H9 (cell line): ENCODE data around the gene C19orf33. TPM values are rescaled to one million over a fixed set of nuclear protein-coding genes. Genes with fewer than 3 reads are reported as not detected.

Experiments used
- DNase-seq: peaks from one replicate; pipeline ENCODE4 v3.0.0-alpha.2; 2017
- H2AFZ ChIP-seq: one replicate; pipeline ENCODE4 v1.6.1; 2013; ENCODE audit warnings: mild to moderate bottlenecking, low read length, control low read depth, moderate library complexity
- H2AK5ac ChIP-seq: 2 replicates; pipeline ENCODE4 v1.6.1; 2013; ENCODE audit warnings: low read length, control low read depth, mixed read lengths; ENCODE audit not compliant: insufficient read length
- H2BK120ac ChIP-seq: one replicate; pipeline ENCODE4 v1.6.1; 2013; ENCODE audit warnings: low read depth, mild to moderate bottlenecking, low read length, control low read depth, inconsistent platforms; ENCODE audit not compliant: poor library complexity, severe bottlenecking
- H2BK12ac ChIP-seq: 2 replicates; pipeline ENCODE4 v1.6.1; 2013; ENCODE audit warnings: low read length, control low read depth, mixed read lengths, low read depth; ENCODE audit not compliant: insufficient read length
- H2BK15ac ChIP-seq: 2 replicates; pipeline ENCODE4 v1.6.1; 2013; ENCODE audit warnings: low read depth, low read length, control low read depth
- H2BK20ac ChIP-seq: one replicate; pipeline ENCODE4 v1.6.1; 2013; ENCODE audit warnings: low read depth, mild to moderate bottlenecking, low read length, control low read depth, inconsistent platforms; ENCODE audit not compliant: poor library complexity, severe bottlenecking
- H2BK5ac ChIP-seq: 2 replicates; pipeline ENCODE4 v1.6.1; 2013; ENCODE audit warnings: low read length, control low read depth, mixed read lengths; ENCODE audit not compliant: insufficient read length
- H3K14ac ChIP-seq: 2 replicates; pipeline ENCODE4 v1.6.1; 2013; ENCODE audit warnings: low read length, control low read depth; ENCODE audit not compliant: insufficient read depth
- H3K18ac ChIP-seq: 2 replicates; pipeline ENCODE4 v1.6.1; 2013; ENCODE audit warnings: low read depth, mild to moderate bottlenecking, mixed read lengths, low read length, control low read depth; ENCODE audit not compliant: insufficient read length
- H3K23ac ChIP-seq: 2 replicates; pipeline ENCODE4 v1.6.1; 2013; ENCODE audit warnings: low read length, control low read depth, mixed read lengths, low read depth; ENCODE audit not compliant: insufficient read length
- H3K23me2 ChIP-seq: 2 replicates; pipeline ENCODE4 v1.6.1; 2013; ENCODE audit warnings: low read depth, mild to moderate bottlenecking, mixed read lengths, low read length, control low read depth; ENCODE audit not compliant: insufficient read length, poor library complexity, severe bottlenecking
- H3K27ac ChIP-seq: 2 replicates; pipeline ENCODE4 v1.5.1; 2013; ENCODE audit warnings: low read length, control low read depth, mixed read lengths, low read depth; ENCODE audit not compliant: insufficient read length
- H3K27me3 ChIP-seq: 2 replicates; pipeline ENCODE4 v1.6.1; 2013; ENCODE audit warnings: low read length, control low read depth, inconsistent platforms; ENCODE audit not compliant: insufficient read depth
- H3K4ac ChIP-seq: 2 replicates; pipeline ENCODE4 v1.6.1; 2013; ENCODE audit warnings: low read depth, mild to moderate bottlenecking, control low read depth, inconsistent platforms, low read length, moderate library complexity
- H3K4me1 ChIP-seq: 2 replicates; pipeline ENCODE4 v1.6.1; 2013; ENCODE audit warnings: low read length, control low read depth, inconsistent platforms; ENCODE audit not compliant: insufficient read depth
- H3K4me2 ChIP-seq: 2 replicates; pipeline ENCODE4 v1.6.1; 2013; ENCODE audit warnings: low read length, control low read depth, mixed read lengths; ENCODE audit not compliant: insufficient read length, insufficient read depth
- H3K56ac ChIP-seq: 2 replicates; pipeline ENCODE4 v1.6.1; 2013; ENCODE audit warnings: low read depth, mild to moderate bottlenecking, mixed read lengths, low read length, control low read depth; ENCODE audit not compliant: insufficient read length
- H3K79me1 ChIP-seq: 2 replicates; pipeline ENCODE4 v1.6.1; 2013; ENCODE audit warnings: low read depth, mild to moderate bottlenecking, moderate library complexity, low read length, control low read depth, inconsistent platforms; ENCODE audit not compliant: insufficient read depth, poor library complexity, severe bottlenecking
- H3K79me2 ChIP-seq: 2 replicates; pipeline ENCODE4 v1.6.1; 2013; ENCODE audit warnings: low read length, control low read depth, inconsistent platforms; ENCODE audit not compliant: insufficient read depth
- H3K9ac ChIP-seq: 2 replicates; pipeline ENCODE4 v1.6.1; 2013; ENCODE audit warnings: low read length, control low read depth, mixed read lengths; ENCODE audit not compliant: insufficient read length; ENCODE audit errors: extremely low read depth
- H3K9me3 ChIP-seq: one replicate; pipeline ENCODE4 v1.6.1; 2013; ENCODE audit warnings: low read depth, low read length, inconsistent platforms; ENCODE audit not compliant: control insufficient read depth
- H3T11ph ChIP-seq: one replicate; pipeline ENCODE4 v1.6.1; 2013; ENCODE audit warnings: mild to moderate bottlenecking, low read length, control low read depth, inconsistent platforms
- H4K20me1 ChIP-seq: one replicate; pipeline ENCODE4 v1.6.1; 2013; ENCODE audit not compliant: control insufficient read depth, insufficient read length, insufficient read depth
- H4K5ac ChIP-seq: 2 replicates; pipeline ENCODE4 v1.6.1; 2013; ENCODE audit warnings: low read depth, mild to moderate bottlenecking, mixed read lengths, low read length, control low read depth; ENCODE audit not compliant: insufficient read length
- H4K8ac ChIP-seq: replicated peaks from 2 replicates; pipeline ENCODE4 v1.6.1; 2013; ENCODE audit warnings: low read length, control low read depth, mixed read lengths, low read depth; ENCODE audit not compliant: insufficient read length
- H4K91ac ChIP-seq: 2 replicates; pipeline ENCODE4 v1.6.1; 2013; ENCODE audit warnings: low read depth, mild to moderate bottlenecking, moderate library complexity, mixed read lengths, low read length, control low read depth; ENCODE audit not compliant: insufficient read length
- H3K27ac Mint-ChIP-seq, 3 experiments: 2 replicates in 2 of 3; 3 replicates in 1 of 3; pipeline ENCODE4 v1.8.0; 2020 to 2021; ENCODE audit warnings: mixed read lengths in 3 of 3, mild to moderate bottlenecking in 1 of 3, moderate library complexity in 1 of 3
- H3K27me3 Mint-ChIP-seq: 2 replicates; pipeline ENCODE4 v1.8.0; 2021; ENCODE audit warnings: low read depth, mild to moderate bottlenecking, moderate library complexity, mixed read lengths
- H3K36me3 Mint-ChIP-seq, 3 experiments: 2 replicates in 2 of 3; 3 replicates in 1 of 3; pipeline ENCODE4 v1.8.0; 2020 to 2021; ENCODE audit warnings: low read depth in 3 of 3, mixed read lengths in 3 of 3; ENCODE audit not compliant: insufficient read depth in 1 of 3
- H3K4me1 Mint-ChIP-seq, 2 experiments: 2 replicates each; pipeline ENCODE4 v1.8.0; 2020; ENCODE audit warnings: mixed read lengths in 2 of 2
- H3K4me3 Mint-ChIP-seq, 2 experiments: 2 replicates in 1 of 2; 3 replicates in 1 of 2; pipeline ENCODE4 v1.8.0; 2020 to 2021; ENCODE audit warnings: mild to moderate bottlenecking in 2 of 2, mixed read lengths in 2 of 2, moderate library complexity in 1 of 2
- H3K9me3 Mint-ChIP-seq, 2 experiments: 2 replicates in 1 of 2; 3 replicates in 1 of 2; pipeline ENCODE4 v1.8.0; 2020; ENCODE audit warnings: mild to moderate bottlenecking in 2 of 2, mixed read lengths in 2 of 2, moderate library complexity in 1 of 2
- CTCF ChIP-seq: fragments of 200-600 bp; sonication (generic); conservative IDR thresholded peaks from 3 replicates; pipeline ENCODE4 v1.8.0; 2021; ENCODE audit warnings: antibody characterized with exemption, mild to moderate bottlenecking
- WGBS: extraction: QIAGEN DNeasy Blood & Tissue Kit; methylation state at CpG from one replicate; pipeline ENCODE4 v1.1.7; 2013; ENCODE audit warnings: missing lambda C conversion rate, low lambda C conversion rate, mixed read lengths; ENCODE audit not compliant: insufficient read length; ENCODE audit errors: extremely low coverage; 5-methylcytosine and 5-hydroxymethylcytosine counted together
- total RNA-seq: library from RNA; stranded (reverse); gene quantifications from 2 replicates; pipeline ENCODE4 v1.2.1, GENCODE V29; 2021

C19orf33 gene
- total RNA-seq, 1 experiment from 2014 or later: not detected

GRCh38 chr19:38317104-38317612 lies 13.1 kb downstream of the C19orf33 start:
- no peak for DNase-seq
- Histone ChIP-seq H2BK120ac (no peak overlapping the region), H3K56ac (no peak overlapping the region), H4K91ac (no peak overlapping the region), H2BK20ac (no peak overlapping the region), H2AK5ac (no peak overlapping the region), H3K79me2 (no peaks in the 10 kb centered on the region), H2AFZ (no peak overlapping the region), H3K23me2 (peaks cover 20% of the 10 kb centered on the region), H3K4ac (no peak overlapping the region), H3K27ac (no peak overlapping the region), H3K79me1 (no peaks in the 10 kb centered on the region), H4K5ac (no peak overlapping the region), H4K20me1 (no peaks in the 10 kb centered on the region), H3K14ac (no peak overlapping the region), H3K4me1 (no peaks in the 10 kb centered on the region; the same call in 1 of the 2 replicates), H4K8ac (no peak overlapping the region), H2BK12ac (no peak overlapping the region), H3K18ac (no peak overlapping the region), H2BK5ac (no peak overlapping the region), H2BK15ac (no peak overlapping the region), H3K9me3 (no peaks in the 10 kb centered on the region), H3K23ac (no peak overlapping the region), H3T11ph (no peak overlapping the region), H3K9ac (no peak overlapping the region), H3K4me2 (no peak overlapping the region), H3K27me3 (peaks cover 9% of the 10 kb centered on the region; the same call in 1 of the 2 replicates)
- WGBS: no CpG with 5 or more reads among the region's 11 CpGs
- no peaks in the 10 kb centered on the region; a peak in 1 of 5 replicates for H3K9me3 Mint-ChIP-seq
- H3K27me3 Mint-ChIP-seq: peaks cover 51% of the 10 kb centered on the region
- no peak for TF ChIP-seq CTCF
- peaks cover 21 to 39% of the 10 kb centered on the region in 2 experiments for H3K4me1 Mint-ChIP-seq
- H3K36me3 Mint-ChIP-seq: no peaks in the 10 kb centered on the region; a peak in 1 of 7 replicates
- peak overlapping the region; percentile 3 to 55 for H3K4me3 Mint-ChIP-seq
- H3K27ac Mint-ChIP-seq: no peak overlapping the region; a peak in 1 of 7 replicates
